ENCODE results near the gene LONP2.

GRCh38 chr16:48299471-48299870 is 55.4 kb downstream of the LONP2 start:
- TF ChIP-seq CTCF (IDR thresholded peaks at IDR 0.05) (no peak), POLR2A (IDR thresholded peaks at IDR 0.05) (no peak)
